Lower leg skin (tissue), 4 donors: ENCODE results near the gene SUN2. TPM values are rescaled to one million over a fixed set of nuclear protein-coding genes. Genes with fewer than 3 reads are reported as not detected.

ENCODE experiments used
- DNase-seq, 2 donors: peaks; one replicate each; pipeline ENCODE4 v3.0.0-alpha.2; 2019; ENCODE audit warnings: low spot score in 2 of 2
- H3K4me3 ChIP-seq: fragments of 200-600 bp; sonication (generic); 2 replicates; pipeline ENCODE4 v1.5.1; 2017; ENCODE audit warnings: mild to moderate bottlenecking, low read depth; ENCODE audit not compliant: poor library complexity, severe bottlenecking
- POLR2A ChIP-seq, 2 donors: fragments of 450-650 bp; IDR thresholded peaks; one replicate each; pipeline ENCODE4 v1.6.1; 2016 to 2017; ENCODE audit warnings: antibody characterized with exemption in 2 of 2, mild to moderate bottlenecking in 1 of 2, moderate library complexity in 1 of 2
- WGBS, 2 donors: methylation state at CpG; one replicate each; pipeline ENCODE4 v1.1.5; 2018; 5-methylcytosine and 5-hydroxymethylcytosine counted together
- intact Hi-C: fragments of 100-400 bp; cut with DNase I; formaldehyde crosslinking; loops from one replicate; pipeline ENCODE4 v1.15.0; 2023; ENCODE audit warnings: low total_unique reads
- total RNA-seq, 4 donors: library from RNA; depleted of rRNA; stranded (reverse); fragments of >200 nt; gene quantifications; one replicate each; pipeline ENCODE4 v1.1.0, GENCODE V29; 2016
- TF ChIP-seq, protein P1 (sequence below), 3 donors: fragments of 450-650 bp; IDR thresholded peaks; one replicate each; pipeline ENCODE4 v1.5.1; 2016; ENCODE audit warnings: antibody characterized with exemption in 3 of 3, mild to moderate bottlenecking in 3 of 3, moderate library complexity in 2 of 3

SUN2 gene
- total RNA-seq, 4 donors from 2014 or later: 231 to 344 (median 282) TPM

DNA sequence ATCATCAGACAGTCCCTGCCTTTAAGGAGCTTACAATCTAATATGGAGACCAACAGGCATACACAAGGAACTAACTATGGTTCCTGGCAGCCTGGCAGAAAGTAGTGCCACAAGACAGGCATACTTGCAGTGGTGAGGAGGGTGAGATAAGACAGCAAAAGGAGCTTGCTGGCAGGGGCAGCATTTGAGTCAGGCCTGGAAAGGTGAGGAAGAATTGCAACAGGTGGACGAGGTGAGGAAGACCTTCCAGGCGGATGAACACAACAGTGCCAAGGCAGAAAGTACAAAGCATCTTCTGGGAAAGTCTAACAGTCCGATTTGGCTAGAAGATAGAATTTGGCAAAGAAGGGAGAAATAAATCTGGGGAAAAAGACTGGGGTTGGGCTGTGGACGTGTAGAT is 33.8 kb upstream of the SUN2 start:
- DNase-seq: no peak
- WGBS, 2 donors: 74 to 92% methylated on average over 4 of the region's 4 CpGs
- TF ChIP-seq, protein P1, sequence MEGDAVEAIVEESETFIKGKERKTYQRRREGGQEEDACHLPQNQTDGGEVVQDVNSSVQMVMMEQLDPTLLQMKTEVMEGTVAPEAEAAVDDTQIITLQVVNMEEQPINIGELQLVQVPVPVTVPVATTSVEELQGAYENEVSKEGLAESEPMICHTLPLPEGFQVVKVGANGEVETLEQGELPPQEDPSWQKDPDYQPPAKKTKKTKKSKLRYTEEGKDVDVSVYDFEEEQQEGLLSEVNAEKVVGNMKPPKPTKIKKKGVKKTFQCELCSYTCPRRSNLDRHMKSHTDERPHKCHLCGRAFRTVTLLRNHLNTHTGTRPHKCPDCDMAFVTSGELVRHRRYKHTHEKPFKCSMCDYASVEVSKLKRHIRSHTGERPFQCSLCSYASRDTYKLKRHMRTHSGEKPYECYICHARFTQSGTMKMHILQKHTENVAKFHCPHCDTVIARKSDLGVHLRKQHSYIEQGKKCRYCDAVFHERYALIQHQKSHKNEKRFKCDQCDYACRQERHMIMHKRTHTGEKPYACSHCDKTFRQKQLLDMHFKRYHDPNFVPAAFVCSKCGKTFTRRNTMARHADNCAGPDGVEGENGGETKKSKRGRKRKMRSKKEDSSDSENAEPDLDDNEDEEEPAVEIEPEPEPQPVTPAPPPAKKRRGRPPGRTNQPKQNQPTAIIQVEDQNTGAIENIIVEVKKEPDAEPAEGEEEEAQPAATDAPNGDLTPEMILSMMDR (IDR thresholded peaks at IDR 0.05): no peak
- no peak for TF ChIP-seq POLR2A (IDR thresholded peaks at IDR 0.05)
- no peak overlapping the region for H3K4me3 ChIP-seq
- intact Hi-C loops: no loop called here

DNA sequence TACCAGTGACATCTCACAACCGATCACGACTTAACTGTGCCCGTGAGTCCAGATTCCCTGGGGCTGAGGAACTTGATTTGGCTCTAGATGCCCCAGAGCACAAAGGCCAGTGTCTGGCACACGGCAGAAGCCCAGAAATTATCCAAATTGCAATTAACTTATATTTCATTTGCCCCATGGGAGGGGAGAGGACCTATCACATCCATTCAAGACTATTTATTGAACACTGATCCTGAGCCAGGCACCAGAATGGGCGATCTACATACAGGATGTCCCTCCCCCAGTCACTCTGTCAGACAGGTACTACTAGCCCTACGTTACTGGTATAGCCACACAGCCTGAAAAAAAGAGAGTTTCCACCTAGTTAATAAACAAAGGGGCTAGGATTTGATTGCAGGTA is 33.0 kb upstream of the SUN2 start:
- 45 to 50% methylated on average over 6 of the region's 6 CpGs for WGBS, 2 donors
- H3K4me3 ChIP-seq: no peak overlapping the region
- intact Hi-C loops: no loop called here
- DNase-seq: no peak
- TF ChIP-seq POLR2A (IDR thresholded peaks at IDR 0.05): no peak
- TF ChIP-seq, protein P1 (IDR thresholded peaks at IDR 0.05): no peak

- 50 to 59% methylated on average over 16 of the region's 16 CpGs for WGBS, 2 donors
- no peak overlapping the region for H3K4me3 ChIP-seq
- intact Hi-C loops: no loop called here
- DNase-seq: peak in 1 of 2 donors; percentile 63
- TF ChIP-seq POLR2A (IDR thresholded peaks at IDR 0.05): no peak
- TF ChIP-seq, protein P1 (IDR thresholded peaks at IDR 0.05): no peak
Measured at GRCh38 chr22:38788021-38788816, 32.4 kb upstream of the SUN2 start.

- intact Hi-C loops: no loop called here
- TF ChIP-seq, protein P1 (IDR thresholded peaks at IDR 0.05): no peak
- TF ChIP-seq POLR2A (IDR thresholded peaks at IDR 0.05): no peak
- H3K4me3 ChIP-seq: no peak overlapping the region
- 76 to 87% methylated on average over 3 of the region's 3 CpGs for WGBS, 2 donors
- no peak for DNase-seq
Measured at GRCh38 chr22:38786631-38787030, 30.8 kb upstream of the SUN2 start.

DNA sequence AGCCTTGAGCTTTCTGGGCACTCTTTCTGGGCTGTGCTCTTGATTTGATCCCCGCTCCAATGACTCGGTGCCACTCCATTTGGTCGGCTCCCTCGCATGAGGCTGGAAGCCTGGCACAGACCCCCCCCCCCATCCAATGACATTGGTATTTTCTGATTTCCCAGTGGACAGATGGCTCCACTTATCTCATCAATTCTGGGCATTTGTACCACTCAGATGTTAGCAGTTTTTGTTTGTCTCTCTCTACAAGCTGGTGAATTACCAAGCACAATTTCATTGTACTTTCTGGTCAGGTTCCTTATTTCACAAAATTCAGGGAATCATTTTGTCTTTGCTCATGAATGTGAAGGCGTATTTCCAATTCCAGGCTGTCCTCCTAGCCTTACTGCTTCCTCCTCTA is 29.1 kb upstream of the SUN2 start:
- intact Hi-C loops: no loop called here
- 93 to 98% methylated on average over 5 of the region's 5 CpGs for WGBS, 2 donors
- DNase-seq: no peak
- TF ChIP-seq POLR2A (IDR thresholded peaks at IDR 0.05): no peak
- TF ChIP-seq, protein P1 (IDR thresholded peaks at IDR 0.05): no peak
- H3K4me3 ChIP-seq: no peak overlapping the region

DNA sequence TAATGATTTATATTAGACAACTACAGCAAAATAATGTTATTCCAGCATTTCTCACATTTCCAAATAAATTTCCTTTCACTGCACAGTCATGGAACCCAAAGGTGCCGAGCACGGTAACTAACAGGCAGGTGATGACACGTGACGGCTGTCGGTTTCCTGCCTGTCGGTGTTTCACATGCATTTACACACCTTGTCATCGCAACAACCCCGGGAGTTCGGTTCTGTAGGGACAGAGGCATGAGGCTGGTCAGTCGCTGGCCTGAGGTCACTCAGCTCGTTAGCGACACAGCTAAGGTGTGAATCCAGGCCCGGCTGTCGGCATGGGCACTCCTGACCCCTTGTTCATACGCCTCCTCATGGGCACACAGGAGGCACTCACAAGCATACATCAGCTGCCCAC is 28.2 kb upstream of the SUN2 start:
- no peak for TF ChIP-seq POLR2A (IDR thresholded peaks at IDR 0.05)
- TF ChIP-seq, protein P1 (IDR thresholded peaks at IDR 0.05): no peak
- H3K4me3 ChIP-seq: no peak overlapping the region
- WGBS, 2 donors: 94 to 95% methylated on average over 15 of the region's 15 CpGs
- no peak for DNase-seq
- intact Hi-C loops: no loop called here
